Measurements from ENCODE around the gene DLX4.

The DLX4 gene

DNA sequence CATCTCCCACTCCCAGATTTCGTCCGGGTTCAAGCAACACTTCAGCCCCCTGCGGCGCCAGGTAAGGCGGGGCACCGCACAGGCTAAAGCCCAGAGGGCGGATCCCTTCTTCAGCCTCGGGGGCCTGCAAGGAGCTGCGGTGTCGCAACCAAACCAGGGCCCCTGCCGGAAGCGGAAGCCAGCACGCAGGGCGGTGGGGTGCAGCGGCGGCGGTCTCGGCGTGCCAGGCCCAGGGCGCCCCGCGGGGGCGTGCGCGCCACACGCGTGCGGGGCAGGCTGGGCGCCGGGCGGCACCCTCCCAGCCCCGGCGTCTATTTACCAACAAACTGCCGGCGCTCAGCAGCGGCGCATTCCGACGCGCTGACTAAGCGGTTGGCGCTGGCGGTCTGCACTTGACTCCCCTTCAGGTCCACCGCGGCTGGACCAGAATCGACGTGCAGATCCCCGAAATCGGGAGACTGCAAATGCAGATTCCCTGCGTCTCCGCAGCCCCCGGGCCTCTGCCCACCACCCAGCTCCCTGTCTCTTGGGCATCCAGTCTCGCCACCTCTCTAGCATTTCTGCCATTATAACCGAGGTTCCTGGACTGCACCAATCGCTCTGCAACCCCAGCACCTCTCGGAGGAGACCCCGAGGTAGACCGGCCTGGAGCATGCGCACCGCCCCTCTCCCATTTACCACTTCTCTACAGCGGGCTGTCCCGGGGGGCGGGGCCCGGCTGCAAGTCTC lies 421 bp upstream of the DLX4 start:
- peak overlapping the region; percentile 83 for H3K9ac ChIP-seq (ENCODE audit: low read depth, low read length)

DNA sequence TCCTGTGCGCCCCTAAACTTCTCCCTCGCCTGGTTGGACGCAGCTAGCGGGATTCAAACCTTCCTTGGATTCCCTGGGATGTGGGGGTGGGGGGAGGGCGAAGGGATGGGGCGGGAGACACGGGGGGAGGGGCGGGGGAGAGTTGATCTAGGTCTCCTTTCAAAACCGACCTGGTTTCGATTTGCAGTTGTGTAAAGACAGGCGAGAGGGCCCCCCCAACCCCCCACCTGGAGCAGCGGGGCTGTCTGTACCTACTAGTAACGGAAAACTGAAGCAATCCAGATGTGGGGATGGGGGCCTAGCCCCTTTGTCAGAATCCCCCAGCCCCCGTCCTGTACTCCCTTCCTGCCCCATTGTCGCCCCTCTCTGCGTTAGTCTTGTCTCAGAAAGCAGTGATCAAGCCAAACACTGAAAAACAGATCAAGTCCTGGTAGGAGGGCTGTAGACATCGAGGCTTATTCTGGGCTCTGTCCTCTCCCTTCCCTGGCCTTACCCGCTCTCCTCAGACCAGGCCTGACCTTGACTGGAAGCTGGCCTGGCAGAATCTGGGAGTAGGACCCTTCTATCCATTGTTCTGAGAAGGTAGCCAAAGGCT lies 902 bp downstream of the DLX4 start:
- H3K9ac ChIP-seq (ENCODE audit: low read depth, low read length) = peak overlapping the region; percentile 83; the same call in 1 of the 2 replicates
- peaks cover 20% of the 10 kb centered on the region; the same call in 1 of the 2 replicates for H3K4me1 ChIP-seq (ENCODE audit: insufficient read depth, low read length)
- H3K36me3 ChIP-seq (ENCODE audit: insufficient read depth, low read length) = no peaks in the 10 kb centered on the region
- no peaks in the 10 kb centered on the region for H3K9me3 ChIP-seq (ENCODE audit: control insufficient read depth, insufficient read depth, low read length)

More for the DNA sequence above, 421 bp upstream of the DLX4 start:
- Histone ChIP-seq H3K4me1 (ENCODE audit: insufficient read depth, low read length) (peaks cover 27% of the 10 kb centered on the region; the same call in 1 of the 2 replicates), H3K36me3 (ENCODE audit: insufficient read depth, low read length) (no peaks in the 10 kb centered on the region), H3K9me3 (ENCODE audit: control insufficient read depth, insufficient read depth, low read length) (no peaks in the 10 kb centered on the region)

DNA sequence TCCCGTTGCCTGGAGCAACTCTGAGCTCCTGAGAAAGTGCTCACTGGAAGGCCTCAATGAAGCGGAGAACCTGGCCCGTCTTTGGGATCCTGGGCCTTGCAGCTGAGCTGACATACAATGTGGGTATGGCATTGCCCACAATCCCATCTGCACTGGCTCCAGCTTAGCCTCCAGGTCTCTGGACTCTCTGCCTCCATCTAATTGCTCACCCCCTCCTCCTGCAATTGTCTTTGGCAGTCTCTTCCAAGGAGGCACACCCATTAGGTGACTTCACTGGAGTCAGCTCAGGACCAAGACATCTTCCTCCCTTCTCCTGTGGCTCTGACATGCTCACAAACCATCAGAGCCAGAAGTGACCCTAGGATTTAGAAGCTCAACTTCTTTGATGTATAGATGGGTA lies 1.5 kb downstream of the DLX4 start:
- peaks cover 23% of the 10 kb centered on the region for H3K4me1 ChIP-seq (ENCODE audit: insufficient read depth, low read length)
- H3K9me3 ChIP-seq (ENCODE audit: control insufficient read depth, insufficient read depth, low read length) = no peaks in the 10 kb centered on the region
- no peak overlapping the region for H3K9ac ChIP-seq (ENCODE audit: low read depth, low read length)
- no peaks in the 10 kb centered on the region for H3K36me3 ChIP-seq (ENCODE audit: insufficient read depth, low read length)

DNA sequence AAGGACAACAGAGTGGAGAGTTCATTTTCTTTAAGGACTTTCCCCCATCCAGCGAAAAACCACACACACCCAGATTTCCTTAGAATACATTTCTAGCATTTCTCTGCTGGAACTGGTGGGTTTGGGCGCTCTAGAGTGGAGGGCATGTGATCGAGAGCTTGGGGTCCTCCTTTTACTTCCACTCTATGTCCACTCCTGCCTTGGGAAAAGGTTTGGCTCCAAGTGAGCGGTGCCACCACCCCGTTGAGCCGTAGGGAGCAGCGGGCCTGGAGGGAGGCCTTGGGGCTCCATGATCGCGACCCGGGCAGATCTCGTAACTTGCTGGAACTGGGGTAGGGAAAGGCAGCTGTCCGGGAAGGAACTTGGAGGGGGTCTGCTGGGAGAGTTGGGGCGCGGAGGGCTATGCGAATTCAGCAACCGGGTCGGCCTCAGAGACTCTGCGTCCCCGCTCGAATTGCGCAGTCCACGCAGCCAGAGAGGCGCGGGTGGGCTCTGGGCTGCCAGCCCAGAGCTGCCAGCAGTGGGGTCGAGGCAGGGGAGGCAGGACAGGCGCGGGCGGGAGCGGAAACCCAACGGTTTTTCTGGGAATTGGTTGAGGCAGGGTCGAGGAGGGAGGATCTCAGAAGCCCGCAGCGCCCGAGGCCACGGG lies 2.3 kb downstream of the DLX4 start:
- peaks cover 27% of the 10 kb centered on the region for H3K4me1 ChIP-seq (ENCODE audit: insufficient read depth, low read length)
- H3K9ac ChIP-seq (ENCODE audit: low read depth, low read length) = peak overlapping the region; percentile 25; the same call in 1 of the 2 replicates
- no peaks in the 10 kb centered on the region for H3K36me3 ChIP-seq (ENCODE audit: insufficient read depth, low read length)
- H3K9me3 ChIP-seq (ENCODE audit: control insufficient read depth, insufficient read depth, low read length) = no peaks in the 10 kb centered on the region

DNA sequence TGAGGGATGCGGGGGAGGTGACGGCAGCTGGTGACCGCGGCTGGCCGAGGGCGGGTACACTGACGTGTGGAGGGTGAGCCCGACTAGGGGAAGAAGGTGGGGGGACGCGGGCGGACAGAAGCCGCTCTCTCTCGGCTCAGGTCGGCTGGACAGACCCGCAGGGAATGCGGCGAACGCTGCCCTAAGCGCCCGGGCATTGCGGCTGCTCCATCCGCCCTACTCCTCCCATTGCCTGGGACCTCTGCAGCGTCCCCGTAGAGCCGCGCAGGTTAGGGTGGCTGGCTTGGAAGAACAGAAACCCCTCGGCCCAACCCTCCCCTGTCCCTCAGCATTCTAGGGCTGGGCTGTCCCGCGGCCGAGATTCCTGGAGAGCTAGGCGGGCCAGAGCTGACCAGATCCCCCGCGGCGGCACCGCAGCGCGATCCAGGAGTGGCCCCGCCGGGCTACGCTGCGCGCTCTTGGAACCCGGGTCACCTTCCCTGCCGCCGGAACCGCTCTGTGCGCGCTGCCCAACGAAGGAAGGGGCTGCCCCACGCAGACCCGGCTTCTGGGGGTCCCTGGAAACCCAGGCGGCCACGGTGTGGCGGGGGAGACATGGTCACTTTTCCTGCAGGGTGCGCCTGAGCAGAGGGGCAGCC lies 3.0 kb downstream of the DLX4 start:
- H3K4me1 ChIP-seq (ENCODE audit: insufficient read depth, low read length) = peaks cover 34% of the 10 kb centered on the region
- H3K9me3 ChIP-seq (ENCODE audit: control insufficient read depth, insufficient read depth, low read length) = no peaks in the 10 kb centered on the region
- H3K9ac ChIP-seq (ENCODE audit: low read depth, low read length) = peak overlapping the region; percentile 25; the same call in 1 of the 2 replicates
- no peaks in the 10 kb centered on the region for H3K36me3 ChIP-seq (ENCODE audit: insufficient read depth, low read length)

DNA sequence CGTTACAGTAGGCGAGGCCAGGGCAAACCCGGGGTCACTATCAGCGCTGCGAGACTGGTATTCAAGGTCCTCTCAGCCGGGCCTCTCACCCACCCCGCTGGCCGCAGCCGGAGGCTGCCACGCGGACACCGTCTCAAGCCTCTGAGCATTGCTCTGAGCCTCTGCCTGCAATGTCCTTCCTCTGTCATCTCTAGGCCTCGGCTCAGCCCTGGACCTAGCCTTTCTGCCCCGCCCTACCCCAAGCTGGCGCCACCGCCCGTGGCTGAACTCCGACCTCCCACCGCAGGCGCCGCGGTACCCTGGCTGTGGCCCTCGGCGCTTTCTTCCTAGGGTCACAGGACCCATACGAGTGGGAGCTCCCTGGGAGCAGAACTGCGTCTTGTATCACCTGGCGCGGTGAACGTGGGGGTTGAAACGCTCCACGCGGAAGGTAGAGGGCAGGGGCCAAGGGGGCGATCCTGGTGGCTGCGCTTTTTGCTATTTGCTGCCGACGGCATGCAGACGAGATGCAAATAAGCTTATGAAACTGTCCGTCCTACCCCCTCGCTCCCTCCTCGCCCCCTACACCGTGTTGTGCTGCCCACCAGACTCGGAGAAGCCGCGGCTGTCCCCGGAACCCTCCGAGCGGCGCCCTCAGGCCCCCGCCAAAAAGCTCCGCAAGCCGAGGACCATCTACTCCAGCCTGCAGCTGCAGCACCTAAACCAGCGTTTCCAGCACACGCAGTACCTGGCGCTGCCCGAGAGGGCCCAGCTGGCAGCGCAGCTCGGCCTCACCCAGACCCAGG lies 3.7 kb downstream of the DLX4 start:
- Histone ChIP-seq H3K9ac (ENCODE audit: low read depth, low read length) (peak overlapping the region; percentile 25; the same call in 1 of the 2 replicates), H3K4me1 (ENCODE audit: insufficient read depth, low read length) (peaks cover 39% of the 10 kb centered on the region), H3K9me3 (ENCODE audit: control insufficient read depth, insufficient read depth, low read length) (no peaks in the 10 kb centered on the region), H3K36me3 (ENCODE audit: insufficient read depth, low read length) (no peaks in the 10 kb centered on the region)

DNA sequence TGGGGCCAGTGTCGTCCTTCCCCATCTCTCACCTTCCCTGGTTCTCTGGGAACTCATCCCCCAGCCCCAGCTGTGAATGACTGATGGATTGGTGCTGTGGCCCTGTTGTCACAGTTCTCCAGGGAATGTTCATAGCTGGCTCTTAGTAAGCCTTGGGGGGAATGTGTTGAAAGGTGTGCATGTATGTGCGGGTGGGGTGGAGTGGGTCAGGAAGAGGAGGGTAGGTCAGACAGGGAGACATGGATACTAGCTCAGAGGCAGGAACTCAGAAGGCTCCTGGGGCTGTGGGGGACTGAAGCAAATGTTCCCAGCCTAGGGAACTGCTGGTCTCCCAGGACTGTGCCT lies 4.3 kb downstream of the DLX4 start:
- Histone ChIP-seq H3K36me3 (ENCODE audit: insufficient read depth, low read length) (no peaks in the 10 kb centered on the region), H3K9me3 (ENCODE audit: control insufficient read depth, insufficient read depth, low read length) (no peaks in the 10 kb centered on the region), H3K4me1 (ENCODE audit: insufficient read depth, low read length) (peaks cover 42% of the 10 kb centered on the region), H3K9ac (ENCODE audit: low read depth, low read length) (no peak overlapping the region)

DNA sequence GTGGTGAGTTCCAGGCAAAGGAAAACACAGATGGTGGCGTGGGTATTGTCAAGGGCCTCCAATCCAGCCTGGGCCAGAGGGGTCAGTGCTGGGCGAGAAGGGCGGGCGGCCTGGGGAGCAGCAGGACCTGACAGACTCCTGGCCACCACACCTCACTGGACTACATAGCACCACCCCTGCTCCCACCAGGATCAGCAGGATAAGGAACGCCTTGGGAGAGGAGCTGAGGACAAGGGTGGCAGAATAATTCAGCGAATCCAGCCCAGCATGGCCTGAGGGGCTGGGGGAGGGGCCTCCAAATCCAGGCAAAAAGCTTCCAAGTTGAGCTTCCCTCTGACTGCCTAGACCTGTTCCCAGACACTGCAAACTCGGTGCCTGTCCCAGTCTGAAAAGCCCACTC lies 6.5 kb downstream of the DLX4 start:
- Histone ChIP-seq H3K36me3 (ENCODE audit: insufficient read depth, low read length) (no peaks in the 10 kb centered on the region), H3K9ac (ENCODE audit: low read depth, low read length) (no peak overlapping the region), H3K4me1 (ENCODE audit: insufficient read depth, low read length) (peaks cover 45% of the 10 kb centered on the region), H3K9me3 (ENCODE audit: control insufficient read depth, insufficient read depth, low read length) (no peaks in the 10 kb centered on the region)

DNA sequence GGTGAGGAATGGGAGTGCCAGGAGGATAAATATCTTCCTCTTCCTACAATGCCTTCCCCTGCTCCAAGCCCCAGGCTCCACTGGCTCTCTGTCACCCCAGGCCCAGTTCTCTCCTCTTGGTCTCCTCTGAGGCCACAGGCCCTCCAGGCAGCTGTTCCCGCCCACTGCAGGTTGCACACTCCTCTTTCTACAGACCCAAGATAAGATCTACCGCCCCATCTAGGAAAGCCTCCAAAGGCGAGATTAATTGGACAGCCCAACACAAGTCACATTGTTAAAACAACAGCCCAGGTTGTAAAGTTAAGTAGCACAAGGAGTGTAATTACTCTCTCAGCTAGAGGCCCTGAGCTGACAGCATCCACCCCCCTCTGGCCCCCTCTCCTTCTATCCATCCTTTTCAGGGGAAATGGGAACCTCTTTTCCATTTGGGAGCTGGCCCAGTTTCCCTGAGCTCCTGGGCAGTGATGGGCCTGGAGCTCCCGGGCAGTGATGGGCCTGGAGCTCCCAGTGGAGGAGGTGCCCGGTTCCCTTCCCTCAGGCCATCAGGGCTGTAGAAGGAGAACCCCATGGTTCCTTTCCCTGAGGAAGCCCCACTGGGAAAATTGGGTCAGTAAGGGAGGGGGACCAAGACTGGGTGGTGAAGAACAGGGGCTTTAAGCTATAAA lies 7.3 kb downstream of the DLX4 start:
- no peak overlapping the region for H3K9ac ChIP-seq (ENCODE audit: low read depth, low read length)

DNA sequence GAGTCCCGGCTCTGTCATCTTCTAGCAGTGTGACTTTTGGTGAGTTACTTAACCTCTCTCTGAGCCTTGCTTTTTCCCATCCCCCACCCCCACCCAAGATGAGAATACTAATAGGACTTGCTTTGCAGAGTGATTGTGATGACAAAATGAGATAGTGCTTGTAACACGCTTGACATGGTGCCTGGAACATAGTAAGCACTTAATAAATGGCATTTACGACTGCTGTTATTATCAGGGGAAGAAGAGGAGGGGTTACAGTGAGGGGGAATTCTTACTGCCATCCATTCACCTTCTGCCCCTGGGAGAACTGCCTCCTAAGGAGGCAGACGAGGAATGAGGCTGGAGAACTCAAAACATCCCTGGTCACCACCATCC lies 7.8 kb downstream of the DLX4 start:
- H3K9me3 ChIP-seq (ENCODE audit: control insufficient read depth, insufficient read depth, low read length) = no peaks in the 10 kb centered on the region
- no peak overlapping the region for H3K9ac ChIP-seq (ENCODE audit: low read depth, low read length)
- H3K36me3 ChIP-seq (ENCODE audit: insufficient read depth, low read length) = no peaks in the 10 kb centered on the region
- peaks cover 46% of the 10 kb centered on the region for H3K4me1 ChIP-seq (ENCODE audit: insufficient read depth, low read length)

More for the DNA sequence above, 7.3 kb downstream of the DLX4 start:
- Histone ChIP-seq H3K36me3 (ENCODE audit: insufficient read depth, low read length) (no peaks in the 10 kb centered on the region), H3K9me3 (ENCODE audit: control insufficient read depth, insufficient read depth, low read length) (no peaks in the 10 kb centered on the region), H3K4me1 (ENCODE audit: insufficient read depth, low read length) (peaks cover 47% of the 10 kb centered on the region)

DNA sequence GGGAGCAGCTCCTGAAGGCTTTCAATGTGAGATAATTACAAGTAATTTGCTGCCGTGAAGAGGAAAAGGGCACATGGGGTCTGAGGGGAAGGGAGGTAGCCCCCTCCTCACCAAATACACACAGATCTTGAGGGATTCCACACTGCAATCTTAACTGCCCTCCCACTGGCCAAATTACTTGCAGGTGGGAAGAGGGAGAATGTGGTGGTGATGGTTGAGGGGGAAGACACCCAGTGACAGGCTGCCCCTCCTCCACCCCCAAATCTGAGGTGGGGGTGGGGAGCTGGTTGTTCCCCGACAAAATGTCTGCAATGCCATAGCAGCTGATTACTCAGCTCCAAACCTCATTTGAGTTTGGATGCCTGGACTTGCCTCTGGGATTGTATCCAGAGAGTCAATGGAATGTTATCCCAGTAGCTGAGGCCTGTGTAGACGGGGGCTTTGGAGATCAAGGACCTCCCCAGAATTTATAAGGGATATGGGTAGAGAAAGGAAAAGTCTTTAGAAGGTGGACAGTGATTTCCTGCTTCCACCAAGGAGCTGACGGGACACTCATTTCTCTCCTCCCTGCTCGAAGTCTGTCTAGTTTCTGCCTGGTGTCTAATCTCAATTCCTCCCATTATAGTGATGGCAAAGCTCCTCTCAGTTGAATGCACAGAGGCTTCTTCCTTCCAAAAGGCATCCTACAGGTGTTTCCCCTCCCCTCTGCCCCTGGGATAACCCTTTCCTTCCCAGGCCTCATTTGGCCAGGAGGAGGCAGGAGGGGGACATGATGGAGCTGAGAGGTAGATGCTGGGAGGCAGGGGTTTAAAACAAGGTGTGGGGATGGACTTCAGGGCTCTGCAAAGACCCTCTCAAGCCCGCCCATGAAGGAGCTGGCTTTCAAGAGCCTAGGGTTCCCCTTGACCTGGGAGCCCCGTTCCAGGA lies 8.7 kb downstream of the DLX4 start:
- no peak overlapping the region for H3K9ac ChIP-seq (ENCODE audit: low read depth, low read length)
- H3K9me3 ChIP-seq (ENCODE audit: control insufficient read depth, insufficient read depth, low read length) = no peaks in the 10 kb centered on the region

DNA sequence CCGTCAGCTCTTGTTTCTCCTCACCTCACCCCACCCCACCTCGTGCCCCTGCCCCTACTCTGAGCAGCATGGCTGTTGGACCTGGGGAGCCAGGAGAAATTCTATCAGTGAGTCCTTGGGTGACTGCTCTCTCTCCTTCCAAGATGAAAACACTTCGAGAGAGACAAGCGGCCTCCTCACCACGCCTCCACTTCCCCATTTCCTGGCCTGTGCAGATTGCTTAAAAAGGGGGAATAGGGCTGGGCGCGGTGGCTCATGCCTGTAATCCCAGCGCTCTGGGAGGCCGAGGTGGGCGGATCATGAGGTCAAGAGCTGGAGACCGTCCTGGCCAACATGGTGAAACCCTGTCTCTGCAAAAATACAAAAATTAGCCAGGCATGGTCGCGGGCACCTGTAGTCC lies 9.5 kb downstream of the DLX4 start:
- H3K4me1 ChIP-seq (ENCODE audit: insufficient read depth, low read length) = peaks cover 46% of the 10 kb centered on the region
- H3K9ac ChIP-seq (ENCODE audit: low read depth, low read length) = no peak overlapping the region
- H3K36me3 ChIP-seq (ENCODE audit: insufficient read depth, low read length) = no peaks in the 10 kb centered on the region
- H3K9me3 ChIP-seq (ENCODE audit: control insufficient read depth, insufficient read depth, low read length) = no peaks in the 10 kb centered on the region

More for the DNA sequence above, 8.7 kb downstream of the DLX4 start:
- H3K4me1 ChIP-seq (ENCODE audit: insufficient read depth, low read length) = peaks cover 46% of the 10 kb centered on the region
- H3K36me3 ChIP-seq (ENCODE audit: insufficient read depth, low read length) = no peaks in the 10 kb centered on the region

All from ES-I3 (cell line).